Measurements from ENCODE around the gene TTL. TPM values are rescaled to one million over a fixed set of nuclear protein-coding genes. Genes with fewer than 3 reads are reported as not detected.

TTL gene
- total and polyA plus RNA-seq, 2 of the 13 experiments (the other 11 are each of a cell fraction or from before 2014, with no cell fraction given) = 19.0 to 59.8 TPM

- DNase-seq (ENCODE audit: low spot score) (peak; percentile 75), FAIRE-seq (peak; percentile 73), ATAC-seq (peak; percentile 17)
- BruUV-seq (replicated peaks) = TSS peak; percentile 85
- Histone ChIP-seq H3K9me3 (ENCODE audit: low read length) (no peaks in the 10 kb centered on the region), H3K27ac (ENCODE audit: extremely low read length, insufficient read depth, low read length) (peak overlapping the region; percentile 97), H3K27me3 (ENCODE audit: control insufficient read depth in 1 of 2, insufficient read depth in 2 of 2, low read length in 2 of 2) (peaks cover 0 to 4% of the 10 kb centered on the region in 2 experiments; a peak in 1 of 5 replicates), H3K36me3 (replicated peaks in 1 of 2; ENCODE audit: control insufficient read depth in 1 of 2, insufficient read depth in 2 of 2, low read length in 2 of 2) (peaks cover 8 to 15% of the 10 kb centered on the region in 2 experiments; a peak in 4 of 5 replicates), H4K20me1 (ENCODE audit: insufficient read depth, low read length) (no peaks in the 10 kb centered on the region), H3K4me2 (ENCODE audit: low read depth, low read length) (peak overlapping the region; percentile 91), H3K9ac (ENCODE audit: insufficient read depth, low read depth, low read length) (peak overlapping the region; percentile 97), H3K4me3 (replicated peaks in 1 of 3; ENCODE audit: insufficient read depth in 1 of 3, low read depth in 2 of 3, low read length in 3 of 3) (peak overlapping the region; percentile 76 to 95 (median 87)), H2AFZ (ENCODE audit: low read length) (peak overlapping the region; percentile 8), H3K79me2 (ENCODE audit: insufficient read depth, low read length) (peaks cover 10% of the 10 kb centered on the region), H3K4me1 (ENCODE audit: insufficient read depth, low read length) (peaks cover 40% of the 10 kb centered on the region)
- CTCF ChIA-PET (ENCODE audit: low intra/inter-chr PET ratio, low total read pairs) = interaction anchor here (1.2 to 1.9 kb wide), 2 partner anchors 102 to 103 kb away, joined by 3 to 5 read pairs; partner anchors contain the start of gene TTL
- in situ Hi-C loops (cut with HindIII; ENCODE audit: extremely low pct_ligation_motif_present, low pct_unique_long_range_greater_than_20kb) (loop anchor here (5.0 kb wide), 1 partner anchor 101 kb away; the partner anchor contains the start of gene TTL), intact Hi-C loops (cut with micrococcal nuclease; ENCODE audit: unreplicated experiment) (loop anchor here (1.0 to 10.0 kb wide), 3 partner anchors 41 to 329 kb away; partner anchors contain the start of genes POLR1B and ZC3H8)
- POLR2A ChIA-PET = interaction anchor here (0.7 to 3.3 kb wide), 9 partner anchors 19 to 529 kb away, joined by 3 to 35 read pairs (median 6); partner anchors contain the start of gene SLC20A1
- WGBS (ENCODE audit: low lambda C conversion rate) = under 1% methylated on average over 19 of the region's 19 CpGs
- TF ChIP-seq ATAD3A (CRISPR knock-in tag; IDR thresholded peaks at IDR 0.05) = no peak
- TF ChIP-seq BCL6 (CRISPR knock-in tag; IDR thresholded peaks at IDR 0.05) = no peak
- TF ChIP-seq ZNF563 (CRISPR knock-in tag; IDR thresholded peaks at IDR 0.05) = no peak
- TF ChIP-seq MAZ (IDR thresholded peaks at IDR 0.05; ENCODE audit: borderline replicate concordance, low read depth, low read length) = no peak
- TF ChIP-seq MAZ (CRISPR knock-in tag; IDR thresholded peaks at IDR 0.05; ENCODE audit: low read depth) = 0 out of 2 replicates have a peak, but pooled peaks have one; percentile 5
- 0 out of 2 replicates have a peak, but pooled peaks have one; percentile 16 for TF ChIP-seq CC2D1A (CRISPR knock-in tag; IDR thresholded peaks at IDR 0.05)
- TF ChIP-seq MTF2 (CRISPR knock-in tag; IDR thresholded peaks at IDR 0.05; ENCODE audit: borderline replicate concordance) = no peak; the same call in 1 of the 2 replicates
- TF ChIP-seq YEATS4 (CRISPR knock-in tag; IDR thresholded peaks at IDR 0.05; ENCODE audit: borderline replicate concordance) = no peak
- TF ChIP-seq MXD4 (CRISPR knock-in tag; IDR thresholded peaks at IDR 0.05) = no peak
- peak; percentile 82; the same call in 1 of the 2 replicates for TF ChIP-seq ATF2 (CRISPR knock-in tag; IDR thresholded peaks at IDR 0.05)
- TF ChIP-seq POLR2AphosphoS2 (IDR thresholded peaks at IDR 0.05; ENCODE audit: low read depth, low read length) = peak; percentile 47; the same call in 1 of the 2 replicates
- no peak for TF ChIP-seq ZBTB42 (CRISPR knock-in tag; IDR thresholded peaks at IDR 0.05)
- TF ChIP-seq ATF7 (IDR thresholded peaks at IDR 0.05) = peak; percentile 77
- TF ChIP-seq ATF7 (CRISPR knock-in tag; IDR thresholded peaks at IDR 0.05) = no peak; the same call in 1 of the 2 replicates
- TF ChIP-seq LBX2 (CRISPR knock-in tag; IDR thresholded peaks at IDR 0.05; ENCODE audit: borderline replicate concordance) = peak; percentile 67; the same call in 1 of the 2 replicates
- TF ChIP-seq FOXP4 (CRISPR knock-in tag; IDR thresholded peaks at IDR 0.05) = no peak
- TF ChIP-seq CCAR2 (optimal IDR thresholded peaks at IDR 0.05; ENCODE audit: low read depth, low read length) = no peak
- TF ChIP-seq FOXO4 (CRISPR knock-in tag; conservative IDR thresholded peaks at IDR 0.05) = no peak
- no peak for TF ChIP-seq HES4 (CRISPR knock-in tag; IDR thresholded peaks at IDR 0.05; ENCODE audit: borderline replicate concordance)
Observed at GRCh38 chr2:112583497-112584133, 101.7 kb downstream of the TTL start.
